Activated naive CD8-positive, alpha-beta T cell treated with anti-CD3 and anti-CD28 coated beads, Interleukin-2, amount 10 ng/mL, durations not matched to agents 7 days and 5 days (primary cell): Measurements from ENCODE around the gene KCTD10. TPM values are rescaled to one million over a fixed set of nuclear protein-coding genes. Genes with fewer than 3 reads are reported as not detected.
"Not testable (repeated sequence)": the region's sequence is repeated elsewhere in the genome, so short reads cannot be mapped to it uniquely, and the experiment has no call there.

Experiments used
- ATAC-seq: fragments of 150-1000 bp; cut with Tn5 transposase; one replicate; pipeline ENCODE4 v1.10.0; 2021; ENCODE audit warnings: low read depth, moderate library complexity
- POLR2A ChIA-PET: fragments of 350-600 bp; sonication (Branson Sonifier 250); formaldehyde crosslinking; loops from one replicate; lab custom pipeline; 2021; ENCODE audit warnings: antibody characterized with exemption; lab: Charles Lee
- DNase-seq: peaks from one replicate; pipeline ENCODE4 v3.0.0; 2021
- H3K27ac Mint-ChIP-seq: one replicate; pipeline ENCODE4 v1.8.0; 2022; ENCODE audit warnings: mild to moderate bottlenecking, mixed read lengths
- H3K27me3 Mint-ChIP-seq: one replicate; pipeline ENCODE4 v1.8.0; 2022; ENCODE audit warnings: mild to moderate bottlenecking, moderate library complexity, mixed read lengths
- H3K36me3 Mint-ChIP-seq: one replicate; pipeline ENCODE4 v1.8.0; 2021; ENCODE audit warnings: mild to moderate bottlenecking, mixed read lengths
- H3K4me1 Mint-ChIP-seq: one replicate; pipeline ENCODE4 v1.8.0; 2021; ENCODE audit warnings: mixed read lengths
- H3K4me3 Mint-ChIP-seq: one replicate; pipeline ENCODE4 v1.8.0; 2022; ENCODE audit warnings: mild to moderate bottlenecking, moderate library complexity, mixed read lengths
- H3K9me3 Mint-ChIP-seq: one replicate; pipeline ENCODE4 v1.8.0; 2021; ENCODE audit warnings: mixed read lengths
- total RNA-seq, 2 experiments: library from RNA; stranded (reverse); gene quantifications; one replicate each; pipeline ENCODE4 v1.2.3, GENCODE V29; 2021

The KCTD10 gene
- total RNA-seq, 2 experiments from 2014 or later, result 34.8 to 39.8 TPM

- POLR2A ChIA-PET, result no interaction called here
- Mint-ChIP-seq H3K4me3 (no peak overlapping the region), H3K36me3 (peaks cover 10% of the 10 kb centered on the region), H3K27ac (no peak overlapping the region), H3K9me3 (no peaks in the 10 kb centered on the region), H3K4me1 (peaks cover under 1% of the 10 kb centered on the region), H3K27me3 (no peaks in the 10 kb centered on the region)
- DNase-seq (no peak), ATAC-seq (no peak)
These were observed 29.6 kb downstream of the KCTD10 start for GRCh38 chr12:109447482-109447881.

- Mint-ChIP-seq H3K27me3 (no peaks in the 10 kb centered on the region), H3K9me3 (no peaks in the 10 kb centered on the region), H3K36me3 (peaks cover 11% of the 10 kb centered on the region), H3K4me1 (peaks cover 2% of the 10 kb centered on the region), H3K27ac (no peak overlapping the region), H3K4me3 (no peak overlapping the region)
- ATAC-seq, result no peak
- POLR2A ChIA-PET, result no interaction called here
- no peak for DNase-seq
These were observed 30.2 kb downstream of the KCTD10 start for GRCh38 chr12:109446869-109447268.

- Mint-ChIP-seq H3K27me3 (no peaks in the 10 kb centered on the region), H3K4me3 (no peak overlapping the region), H3K27ac (no peak overlapping the region), H3K36me3 (peaks cover 5% of the 10 kb centered on the region), H3K9me3 (no peaks in the 10 kb centered on the region), H3K4me1 (peaks cover 2% of the 10 kb centered on the region)
- POLR2A ChIA-PET, result no interaction called here
- ATAC-seq, result no peak
- no peak for DNase-seq
These were observed 31.9 kb downstream of the KCTD10 start for GRCh38 chr12:109445191-109445609.

GRCh38 chr12:109444259-109444658, 32.8 kb downstream of the KCTD10 start:
- no peaks in the 10 kb centered on the region for H3K27me3 Mint-ChIP-seq
- no peak overlapping the region for H3K4me3 Mint-ChIP-seq
- DNase-seq (no peak), ATAC-seq (no peak)
- H3K9me3 Mint-ChIP-seq, result no peaks in the 10 kb centered on the region
- H3K36me3 Mint-ChIP-seq, result peaks cover 3% of the 10 kb centered on the region
- POLR2A ChIA-PET, result no interaction called here
- no peak overlapping the region for H3K27ac Mint-ChIP-seq
- peaks cover 2% of the 10 kb centered on the region for H3K4me1 Mint-ChIP-seq

- Mint-ChIP-seq H3K4me3 (no peak overlapping the region), H3K27me3 (no peaks in the 10 kb centered on the region), H3K9me3 (no peaks in the 10 kb centered on the region), H3K27ac (no peak overlapping the region), H3K36me3 (peaks cover 2% of the 10 kb centered on the region), H3K4me1 (peaks cover 2% of the 10 kb centered on the region)
- POLR2A ChIA-PET, result no interaction called here
- ATAC-seq, result no peak
- no peak for DNase-seq
These were observed 33.3 kb downstream of the KCTD10 start for GRCh38 chr12:109443794-109444193.

GRCh38 chr12:109440851-109441490, 36.1 kb downstream of the KCTD10 start:
- ATAC-seq (no peak), DNase-seq (no peak)
- Mint-ChIP-seq H3K4me1 (peaks cover 2% of the 10 kb centered on the region), H3K27ac (no peak overlapping the region), H3K4me3 (no peak overlapping the region), H3K9me3 (no peaks in the 10 kb centered on the region), H3K36me3 (peaks cover 2% of the 10 kb centered on the region), H3K27me3 (no peaks in the 10 kb centered on the region)
- POLR2A ChIA-PET, result interaction anchor here (0.6 kb wide), 1 partner anchor 1620 kb away, joined by 3 read pairs; no protein-coding TSS in a partner anchor

- H3K9me3 Mint-ChIP-seq, H3K27me3 Mint-ChIP-seq, H3K4me1 Mint-ChIP-seq, H3K36me3 Mint-ChIP-seq, H3K27ac Mint-ChIP-seq, H3K4me3 Mint-ChIP-seq, DNase-seq, ATAC-seq, POLR2A ChIA-PET: not testable (repeated sequence)
These were observed 37.1 kb downstream of the KCTD10 start for GRCh38 chr12:109439951-109440350.

GRCh38 chr12:109439181-109439580, 37.9 kb downstream of the KCTD10 start:
- no peak overlapping the region for H3K4me3 Mint-ChIP-seq
- no peaks in the 10 kb centered on the region for H3K27me3 Mint-ChIP-seq
- DNase-seq, result no peak
- no peaks in the 10 kb centered on the region for H3K9me3 Mint-ChIP-seq
- peaks cover 2% of the 10 kb centered on the region for H3K36me3 Mint-ChIP-seq
- no peak for ATAC-seq
- H3K27ac Mint-ChIP-seq, result no peak overlapping the region
- POLR2A ChIA-PET, result no interaction called here
- H3K4me1 Mint-ChIP-seq, result peaks cover 2% of the 10 kb centered on the region

GRCh38 chr12:109436188-109436560, 40.9 kb downstream of the KCTD10 start:
- no peaks in the 10 kb centered on the region for H3K36me3 Mint-ChIP-seq

GRCh38 chr12:109435428-109436187, 41.5 kb downstream of the KCTD10 start:
- Mint-ChIP-seq H3K4me1 (peaks cover 10% of the 10 kb centered on the region), H3K36me3 (no peaks in the 10 kb centered on the region), H3K27me3 (no peaks in the 10 kb centered on the region), H3K9me3 (no peaks in the 10 kb centered on the region), H3K4me3 (no peak overlapping the region), H3K27ac (no peak overlapping the region)
- DNase-seq, result no peak
- POLR2A ChIA-PET, result no interaction called here
- ATAC-seq, result no peak

More at GRCh38 chr12:109436188-109436560, 40.9 kb downstream of the KCTD10 start:
- no peak overlapping the region for H3K4me3 Mint-ChIP-seq
- POLR2A ChIA-PET, result no interaction called here
- H3K27ac Mint-ChIP-seq, result no peak overlapping the region
- DNase-seq (no peak), ATAC-seq (no peak)
- no peaks in the 10 kb centered on the region for H3K9me3 Mint-ChIP-seq
- H3K27me3 Mint-ChIP-seq, result no peaks in the 10 kb centered on the region
- peaks cover 10% of the 10 kb centered on the region for H3K4me1 Mint-ChIP-seq

GRCh38 chr12:109434582-109434981, 42.5 kb downstream of the KCTD10 start:
- ATAC-seq (no peak), DNase-seq (no peak)
- no peak overlapping the region for H3K27ac Mint-ChIP-seq

GRCh38 chr12:109433618-109434017, 43.5 kb downstream of the KCTD10 start:
- POLR2A ChIA-PET, result interaction anchor here (1.0 kb wide), 2 partner anchors 30 to 44 kb away, joined by 3 to 4 read pairs; partner anchors contain the start of genes KCTD10 and UBE3B
- no peaks in the 10 kb centered on the region for H3K9me3 Mint-ChIP-seq
- H3K27ac Mint-ChIP-seq, result no peak overlapping the region
- H3K4me1 Mint-ChIP-seq, result peaks cover 10% of the 10 kb centered on the region
- no peak for ATAC-seq
- DNase-seq, result no peak
- no peak overlapping the region for H3K4me3 Mint-ChIP-seq
- H3K27me3 Mint-ChIP-seq, result no peaks in the 10 kb centered on the region
- H3K36me3 Mint-ChIP-seq, result no peaks in the 10 kb centered on the region

More at GRCh38 chr12:109434582-109434981, 42.5 kb downstream of the KCTD10 start:
- Mint-ChIP-seq H3K27me3 (no peaks in the 10 kb centered on the region), H3K9me3 (no peaks in the 10 kb centered on the region), H3K4me3 (no peak overlapping the region), H3K36me3 (no peaks in the 10 kb centered on the region), H3K4me1 (peaks cover 10% of the 10 kb centered on the region)
- POLR2A ChIA-PET, result no interaction called here

GRCh38 chr12:109432842-109433304, 44.2 kb downstream of the KCTD10 start:
- peaks cover 10% of the 10 kb centered on the region for H3K4me1 Mint-ChIP-seq
- no peaks in the 10 kb centered on the region for H3K9me3 Mint-ChIP-seq
- ATAC-seq (peak; percentile 72), DNase-seq (peak; percentile 88)
- H3K27ac Mint-ChIP-seq, result peak overlapping the region; percentile 86
- H3K27me3 Mint-ChIP-seq, result no peaks in the 10 kb centered on the region
- POLR2A ChIA-PET, result interaction anchor here (1.0 kb wide), 2 partner anchors 31 to 44 kb away, joined by 3 to 4 read pairs; partner anchors contain the start of genes KCTD10 and UBE3B
- H3K36me3 Mint-ChIP-seq, result no peaks in the 10 kb centered on the region
- peak overlapping the region; percentile 61 for H3K4me3 Mint-ChIP-seq
